ENCODE results near the gene RAD51B. TPM values are rescaled to one million over a fixed set of nuclear protein-coding genes. Genes with fewer than 3 reads are reported as not detected.

Gene RAD51B
- total RNA-seq, 4 donors from 2014 or later: 5.0 to 31.8 (median 20.6) TPM

DNA sequence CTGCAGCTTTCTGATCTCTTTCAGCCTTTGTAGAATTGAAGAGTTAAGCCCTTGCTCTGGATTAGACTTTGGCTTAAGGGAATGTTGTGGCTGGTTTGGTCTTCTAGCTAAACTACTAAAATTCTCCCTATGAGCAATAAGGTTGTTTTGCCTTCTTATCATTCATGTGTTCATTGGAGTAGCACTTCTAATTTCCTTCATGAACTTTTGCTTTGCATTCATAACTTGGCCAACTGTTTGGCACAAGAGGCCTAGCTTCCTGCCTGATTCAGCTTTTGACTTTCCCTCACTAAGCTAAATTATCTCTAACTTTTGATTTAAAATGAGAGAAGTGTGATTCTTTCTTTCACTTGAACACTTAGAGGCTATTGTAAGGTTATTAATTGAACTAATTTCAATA is 384.3 kb downstream of the RAD51B start:
- TF ChIP-seq, protein P1, sequence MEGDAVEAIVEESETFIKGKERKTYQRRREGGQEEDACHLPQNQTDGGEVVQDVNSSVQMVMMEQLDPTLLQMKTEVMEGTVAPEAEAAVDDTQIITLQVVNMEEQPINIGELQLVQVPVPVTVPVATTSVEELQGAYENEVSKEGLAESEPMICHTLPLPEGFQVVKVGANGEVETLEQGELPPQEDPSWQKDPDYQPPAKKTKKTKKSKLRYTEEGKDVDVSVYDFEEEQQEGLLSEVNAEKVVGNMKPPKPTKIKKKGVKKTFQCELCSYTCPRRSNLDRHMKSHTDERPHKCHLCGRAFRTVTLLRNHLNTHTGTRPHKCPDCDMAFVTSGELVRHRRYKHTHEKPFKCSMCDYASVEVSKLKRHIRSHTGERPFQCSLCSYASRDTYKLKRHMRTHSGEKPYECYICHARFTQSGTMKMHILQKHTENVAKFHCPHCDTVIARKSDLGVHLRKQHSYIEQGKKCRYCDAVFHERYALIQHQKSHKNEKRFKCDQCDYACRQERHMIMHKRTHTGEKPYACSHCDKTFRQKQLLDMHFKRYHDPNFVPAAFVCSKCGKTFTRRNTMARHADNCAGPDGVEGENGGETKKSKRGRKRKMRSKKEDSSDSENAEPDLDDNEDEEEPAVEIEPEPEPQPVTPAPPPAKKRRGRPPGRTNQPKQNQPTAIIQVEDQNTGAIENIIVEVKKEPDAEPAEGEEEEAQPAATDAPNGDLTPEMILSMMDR (IDR thresholded peaks at IDR 0.05): no peak
- TF ChIP-seq EP300 (IDR thresholded peaks at IDR 0.05; ENCODE audit: low read depth): no peak
- no peak for TF ChIP-seq POLR2AphosphoS5 (IDR thresholded peaks at IDR 0.05)
- no peak for TF ChIP-seq POLR2A (IDR thresholded peaks at IDR 0.05)
- H3K9me3 ChIP-seq: no peaks in the 10 kb centered on the region
- H3K27ac ChIP-seq: no peak overlapping the region
- H3K4me3 ChIP-seq: no peak overlapping the region
- intact Hi-C loops (cut with DNase I; ENCODE audit: low total_unique reads): no loop called here
- no peaks in the 10 kb centered on the region for H3K27me3 ChIP-seq
- in situ Hi-C loops (cut with MboI; ENCODE audit: low pct_ligation_motif_present in 1 of 4, low pct_unique_long_range_greater_than_20kb in 1 of 4, low sequenced_read_pairs in 3 of 4): no loop called here
- H3K4me1 ChIP-seq: peaks cover 4 to 17% (median 11%) of the 10 kb centered on the region in 4 donors
- H3K36me3 ChIP-seq: no peaks in the 10 kb centered on the region
- no peak for DNase-seq

DNA sequence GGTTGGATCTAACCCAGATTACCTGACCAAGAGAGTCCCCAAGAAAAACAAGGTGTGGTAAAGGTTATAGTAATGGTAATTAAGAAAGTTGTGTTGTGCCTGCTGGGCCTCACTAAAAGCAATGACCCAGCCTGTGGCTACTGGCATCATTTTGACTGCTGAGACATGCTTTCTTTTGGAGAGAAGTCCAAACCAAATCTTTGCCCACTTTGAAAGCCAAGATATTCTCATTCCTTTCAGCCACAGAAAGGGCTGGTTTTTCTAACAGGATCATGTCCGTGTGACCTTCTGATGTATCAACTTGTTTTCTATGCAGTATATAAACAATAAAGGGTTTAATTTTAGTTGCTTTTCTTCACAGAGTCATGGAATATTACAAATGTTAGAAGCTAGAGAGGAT is 388.6 kb downstream of the RAD51B start:
- intact Hi-C loops (cut with DNase I; ENCODE audit: low total_unique reads): no loop called here
- Histone ChIP-seq H3K9me3 (no peaks in the 10 kb centered on the region), H3K27ac (no peak overlapping the region), H3K27me3 (no peaks in the 10 kb centered on the region), H3K4me3 (no peak overlapping the region), H3K4me1 (peaks cover 7 to 30% (median 11%) of the 10 kb centered on the region in 4 donors), H3K36me3 (no peaks in the 10 kb centered on the region)
- WGBS, 2 donors (ENCODE audit: low coverage in 1 of 2): 88 to 100% methylated on average over 1 of the region's 1 CpG
- in situ Hi-C loops (cut with MboI; ENCODE audit: low pct_ligation_motif_present in 1 of 4, low pct_unique_long_range_greater_than_20kb in 1 of 4, low sequenced_read_pairs in 3 of 4): no loop called here
- DNase-seq: no peak
- TF ChIP-seq POLR2AphosphoS5 (IDR thresholded peaks at IDR 0.05): no peak
- TF ChIP-seq, protein P1 (IDR thresholded peaks at IDR 0.05): no peak
- TF ChIP-seq EP300 (IDR thresholded peaks at IDR 0.05; ENCODE audit: low read depth): no peak
- no peak for TF ChIP-seq POLR2A (IDR thresholded peaks at IDR 0.05)

DNA sequence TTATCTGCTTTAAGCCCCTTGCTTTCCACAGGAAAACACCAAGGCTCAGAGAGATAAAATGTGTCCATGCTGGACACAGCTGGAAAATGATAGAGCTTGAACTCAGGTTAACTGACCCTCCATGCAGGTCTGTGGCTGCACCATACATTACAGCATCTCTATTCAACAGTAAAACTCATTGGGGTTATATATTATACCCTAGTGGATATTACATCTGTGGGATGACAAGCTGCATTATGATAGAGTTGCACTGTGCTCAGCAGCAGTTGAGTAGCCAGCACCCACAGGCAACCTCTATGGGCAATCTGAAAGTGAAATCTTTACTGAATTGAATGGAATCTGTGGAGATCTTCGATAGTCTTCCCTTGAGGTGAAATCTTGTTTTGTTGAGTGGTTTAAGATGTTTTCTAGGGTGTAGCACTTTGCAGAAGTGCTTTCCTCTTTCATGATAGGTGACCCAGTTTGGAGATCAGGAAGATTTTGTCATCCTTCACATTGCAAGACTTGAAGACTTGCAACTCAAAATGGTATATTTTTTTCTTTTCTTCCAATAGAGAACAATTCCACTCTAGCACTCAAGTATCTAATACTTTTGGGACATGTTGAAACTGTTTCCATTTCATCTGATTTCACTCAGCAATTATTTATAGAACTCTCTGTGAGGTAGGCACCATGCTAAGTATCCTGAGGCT is 389.2 kb downstream of the RAD51B start:
- no peak for TF ChIP-seq POLR2A (IDR thresholded peaks at IDR 0.05)
- Histone ChIP-seq H3K4me1 (peaks cover 7 to 30% (median 11%) of the 10 kb centered on the region in 4 donors), H3K27ac (peak overlapping the region in 1 of 4 donors; percentile 3), H3K9me3 (no peaks in the 10 kb centered on the region), H3K36me3 (no peaks in the 10 kb centered on the region), H3K27me3 (no peaks in the 10 kb centered on the region), H3K4me3 (no peak overlapping the region)
- in situ Hi-C loops (cut with MboI; ENCODE audit: low pct_ligation_motif_present in 1 of 4, low pct_unique_long_range_greater_than_20kb in 1 of 4, low sequenced_read_pairs in 3 of 4) (no loop called here), intact Hi-C loops (cut with DNase I; ENCODE audit: low total_unique reads) (no loop called here)
- DNase-seq: no peak
- 89% methylated on average over 1 of the region's 1 CpG; no CpG with 5 or more reads in 1 of the 2 donors for WGBS, 2 donors (ENCODE audit: low coverage in 1 of 2)

DNA sequence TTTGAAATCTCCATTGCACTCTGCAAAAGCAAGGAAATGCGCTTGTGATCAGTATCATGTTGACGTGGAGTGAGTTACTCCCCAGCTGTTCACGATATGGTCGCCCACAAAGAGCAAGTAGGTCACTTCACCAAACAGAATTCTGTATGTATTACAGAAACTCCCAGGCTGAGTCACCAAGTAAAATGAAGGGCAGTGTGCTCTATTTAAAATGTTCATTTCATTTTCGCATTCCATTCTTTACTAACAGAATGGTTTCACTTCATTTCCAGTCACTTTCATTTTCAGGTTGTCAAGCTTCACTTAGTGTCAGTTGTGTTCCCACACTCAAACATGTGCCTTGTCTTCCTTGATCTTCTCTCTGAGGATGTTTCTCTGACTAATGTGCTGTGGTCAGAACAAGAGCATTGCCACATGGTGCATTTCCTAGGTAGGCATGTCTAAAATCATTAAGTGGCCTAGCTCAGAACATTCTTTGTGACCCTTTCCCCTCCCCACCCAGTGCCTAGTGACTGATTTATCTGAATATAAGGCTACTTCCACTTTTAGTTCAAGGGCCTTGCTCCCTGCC is 391.2 kb downstream of the RAD51B start:
- Histone ChIP-seq H3K27ac (peak overlapping the region; percentile 67 to 73 (median 70)), H3K4me3 (peak overlapping the region in 1 of 4 donors; percentile 17), H3K4me1 (peaks cover 11 to 50% (median 16%) of the 10 kb centered on the region in 4 donors), H3K27me3 (no peaks in the 10 kb centered on the region), H3K36me3 (no peaks in the 10 kb centered on the region), H3K9me3 (no peaks in the 10 kb centered on the region)
- intact Hi-C loops (cut with DNase I; ENCODE audit: low total_unique reads): no loop called here
- TF ChIP-seq, protein P1 (IDR thresholded peaks at IDR 0.05): no peak
- TF ChIP-seq EP300 (IDR thresholded peaks at IDR 0.05; ENCODE audit: low read depth) (no peak), POLR2AphosphoS5 (IDR thresholded peaks at IDR 0.05) (no peak), POLR2A (IDR thresholded peaks at IDR 0.05) (no peak)
- in situ Hi-C loops (cut with MboI; ENCODE audit: low pct_ligation_motif_present in 1 of 4, low pct_unique_long_range_greater_than_20kb in 1 of 4, low sequenced_read_pairs in 3 of 4): no loop called here
- 37 to 53% methylated on average over 5 of the region's 5 CpGs for WGBS, 2 donors (ENCODE audit: low coverage in 1 of 2)
- DNase-seq: no peak
